HepG2 (cell line): ENCODE results near the gene COX15. TPM values are rescaled to one million over a fixed set of nuclear protein-coding genes. Genes with fewer than 3 reads are reported as not detected.
A peak's percentile ranks its signal among the peaks of the same experiment; 100 is the strongest.

Source experiments
- ADNP ChIP-seq: sonication (generic); formaldehyde crosslinking; IDR thresholded peaks from 2 replicates; pipeline ENCODE4 v1.4.0; 2020; ENCODE audit warnings: missing genetic modification reagents
- AHR ChIP-seq: IDR thresholded peaks from 2 replicates; pipeline ENCODE4 v1.6.1; 2018; ENCODE audit warnings: missing genetic modification reagents, missing compliant biosample characterization
- CBX1 ChIP-seq: IDR thresholded peaks from one replicate; pipeline ENCODE4 v1.6.1; 2016; ENCODE audit warnings: antibody characterized with exemption, low read depth
- CENPX ChIP-seq: sonication (generic); formaldehyde crosslinking; IDR thresholded peaks from 2 replicates; pipeline ENCODE4 v1.9.0; 2021; ENCODE audit warnings: mild to moderate bottlenecking, missing genetic modification reagents, moderate library complexity
- GFI1 ChIP-seq: sonication (generic); formaldehyde crosslinking; IDR thresholded peaks from 2 replicates; pipeline ENCODE4 v1.5.0; 2020; ENCODE audit warnings: missing genetic modification reagents, mild to moderate bottlenecking, borderline replicate concordance
- RARA ChIP-seq: IDR thresholded peaks from 2 replicates; pipeline ENCODE4 v1.6.1; 2016; ENCODE audit warnings: missing genetic modification reagents, missing compliant biosample characterization
- ZNF232 ChIP-seq: sonication (generic); formaldehyde crosslinking; IDR thresholded peaks from 2 replicates; pipeline ENCODE4 v1.4.0; 2020; ENCODE audit warnings: missing genetic modification reagents, borderline replicate concordance
- ZNF30 ChIP-seq: sonication (generic); formaldehyde crosslinking; IDR thresholded peaks from 2 replicates; pipeline ENCODE4 v1.5.0; 2020; ENCODE audit warnings: mild to moderate bottlenecking, missing genetic modification reagents
- ZNF510 ChIP-seq: sonication (generic); formaldehyde crosslinking; IDR thresholded peaks from 2 replicates; pipeline ENCODE4 v1.4.0; 2020; ENCODE audit warnings: low read depth, mild to moderate bottlenecking, missing genetic modification reagents
- ZNF569 ChIP-seq: sonication (generic); formaldehyde crosslinking; IDR thresholded peaks from 2 replicates; pipeline ENCODE4 v1.5.0; 2020; ENCODE audit warnings: mild to moderate bottlenecking, missing genetic modification reagents, moderate library complexity, borderline replicate concordance
- ZNF629 ChIP-seq: sonication (generic); formaldehyde crosslinking; conservative IDR thresholded peaks from 2 replicates; pipeline ENCODE4 v1.5.0; 2020; ENCODE audit warnings: missing genetic modification reagents
- ZNF652 ChIP-seq: IDR thresholded peaks from 2 replicates; pipeline ENCODE4 v1.6.1; 2016; ENCODE audit warnings: low read depth, borderline replicate concordance
- polyA plus RNA-seq, 8 experiments: library from polyadenylated mRNA; depleted of rRNA in 3 of 8; stranded (reverse) in 7 of 8; unstranded in 1 of 8; fragments of >200 nt; fragmentation: Illumina TruSeq in 4 of 8; extraction: Trizol in 4 of 8; gene quantifications; 2 replicates each; pipeline versions ENCODE4 v1.2.1 to v1.2.3, GENCODE V29; 2011 to 2016; ENCODE audit warnings: low read depth in 4 of 8, missing spikeins in 1 of 8, mixed read lengths in 1 of 8; ENCODE audit not compliant: insufficient read depth in 1 of 8
- total RNA-seq, 5 experiments: library from RNA; depleted of rRNA; stranded (reverse); fragments of >200 nt; fragmentation: Illumina TruSeq; extraction: Trizol; gene quantifications; 2 replicates each; pipeline ENCODE4 v1.2.3, GENCODE V29; 2016; ENCODE audit warnings: low read depth in 1 of 5
- TF ChIP-seq, protein P1 (sequence below): sonication (generic); formaldehyde crosslinking; IDR thresholded peaks from 2 replicates; pipeline ENCODE4 v1.4.0; 2020; ENCODE audit warnings: missing genetic modification reagents
- TF ChIP-seq, protein P2 (sequence below): sonication (generic); formaldehyde crosslinking; IDR thresholded peaks from 2 replicates; pipeline ENCODE4 v1.4.0; 2020; ENCODE audit warnings: low read depth, missing genetic modification reagents
- TF ChIP-seq, protein P3 (sequence below): sonication (generic); formaldehyde crosslinking; IDR thresholded peaks from 2 replicates; pipeline ENCODE4 v1.5.0; 2020; ENCODE audit warnings: missing genetic modification reagents
- TF ChIP-seq, protein P4 (sequence below): sonication (generic); formaldehyde crosslinking; IDR thresholded peaks from 2 replicates; pipeline ENCODE4 v1.5.1; 2020; ENCODE audit warnings: missing genetic modification reagents, mild to moderate bottlenecking, borderline replicate concordance

Gene COX15
- total and polyA plus RNA-seq, 2 of the 13 experiments (the other 11 are each of a cell fraction or from before 2014, with no cell fraction given): 19.2 to 44.7 TPM

DNA sequence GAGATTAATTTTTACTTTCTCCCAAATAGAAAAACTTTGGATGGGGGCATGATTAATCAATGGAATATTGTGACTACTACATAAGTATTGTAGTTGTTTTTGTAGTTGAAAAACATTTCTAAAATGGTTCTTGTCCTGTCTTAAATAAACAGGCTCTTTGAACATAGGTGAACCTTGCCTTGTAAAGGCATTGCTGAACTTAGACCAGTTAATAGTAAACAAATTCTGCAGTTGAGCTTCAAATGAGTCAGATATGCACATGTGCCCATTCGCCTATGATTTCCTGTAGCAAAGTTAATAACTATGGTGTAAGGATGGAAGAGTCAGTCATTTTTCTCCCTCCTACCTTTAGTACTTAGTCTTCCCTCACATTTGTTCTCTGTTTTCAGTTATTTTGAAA is 22.7 kb upstream of the COX15 start (continued):
- TF ChIP-seq, protein P1, sequence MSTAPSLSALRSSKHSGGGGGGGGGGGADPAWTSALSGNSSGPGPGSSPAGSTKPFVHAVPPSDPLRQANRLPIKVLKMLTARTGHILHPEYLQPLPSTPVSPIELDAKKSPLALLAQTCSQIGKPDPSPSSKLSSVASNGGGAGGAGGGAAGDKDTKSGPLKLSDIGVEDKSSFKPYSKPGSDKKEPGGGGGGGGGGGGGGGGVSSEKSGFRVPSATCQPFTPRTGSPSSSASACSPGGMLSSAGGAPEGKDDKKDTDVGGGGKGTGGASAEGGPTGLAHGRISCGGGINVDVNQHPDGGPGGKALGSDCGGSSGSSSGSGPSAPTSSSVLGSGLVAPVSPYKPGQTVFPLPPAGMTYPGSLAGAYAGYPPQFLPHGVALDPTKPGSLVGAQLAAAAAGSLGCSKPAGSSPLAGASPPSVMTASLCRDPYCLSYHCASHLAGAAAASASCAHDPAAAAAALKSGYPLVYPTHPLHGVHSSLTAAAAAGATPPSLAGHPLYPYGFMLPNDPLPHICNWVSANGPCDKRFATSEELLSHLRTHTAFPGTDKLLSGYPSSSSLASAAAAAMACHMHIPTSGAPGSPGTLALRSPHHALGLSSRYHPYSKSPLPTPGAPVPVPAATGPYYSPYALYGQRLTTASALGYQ: peak; percentile 65; the same call in 1 of the 2 replicates
- no peak for TF ChIP-seq CBX1
- no peak for TF ChIP-seq AHR (CRISPR knock-in tag)
- TF ChIP-seq ZNF569 (CRISPR knock-in tag): no peak
- TF ChIP-seq ZNF232 (CRISPR knock-in tag): 0 out of 2 replicates have a peak, but pooled peaks have one; percentile 33
- peak; percentile 94 for TF ChIP-seq ZNF629
- TF ChIP-seq ADNP: no peak
- no peak for TF ChIP-seq GFI1 (CRISPR knock-in tag)
- TF ChIP-seq, protein P2, sequence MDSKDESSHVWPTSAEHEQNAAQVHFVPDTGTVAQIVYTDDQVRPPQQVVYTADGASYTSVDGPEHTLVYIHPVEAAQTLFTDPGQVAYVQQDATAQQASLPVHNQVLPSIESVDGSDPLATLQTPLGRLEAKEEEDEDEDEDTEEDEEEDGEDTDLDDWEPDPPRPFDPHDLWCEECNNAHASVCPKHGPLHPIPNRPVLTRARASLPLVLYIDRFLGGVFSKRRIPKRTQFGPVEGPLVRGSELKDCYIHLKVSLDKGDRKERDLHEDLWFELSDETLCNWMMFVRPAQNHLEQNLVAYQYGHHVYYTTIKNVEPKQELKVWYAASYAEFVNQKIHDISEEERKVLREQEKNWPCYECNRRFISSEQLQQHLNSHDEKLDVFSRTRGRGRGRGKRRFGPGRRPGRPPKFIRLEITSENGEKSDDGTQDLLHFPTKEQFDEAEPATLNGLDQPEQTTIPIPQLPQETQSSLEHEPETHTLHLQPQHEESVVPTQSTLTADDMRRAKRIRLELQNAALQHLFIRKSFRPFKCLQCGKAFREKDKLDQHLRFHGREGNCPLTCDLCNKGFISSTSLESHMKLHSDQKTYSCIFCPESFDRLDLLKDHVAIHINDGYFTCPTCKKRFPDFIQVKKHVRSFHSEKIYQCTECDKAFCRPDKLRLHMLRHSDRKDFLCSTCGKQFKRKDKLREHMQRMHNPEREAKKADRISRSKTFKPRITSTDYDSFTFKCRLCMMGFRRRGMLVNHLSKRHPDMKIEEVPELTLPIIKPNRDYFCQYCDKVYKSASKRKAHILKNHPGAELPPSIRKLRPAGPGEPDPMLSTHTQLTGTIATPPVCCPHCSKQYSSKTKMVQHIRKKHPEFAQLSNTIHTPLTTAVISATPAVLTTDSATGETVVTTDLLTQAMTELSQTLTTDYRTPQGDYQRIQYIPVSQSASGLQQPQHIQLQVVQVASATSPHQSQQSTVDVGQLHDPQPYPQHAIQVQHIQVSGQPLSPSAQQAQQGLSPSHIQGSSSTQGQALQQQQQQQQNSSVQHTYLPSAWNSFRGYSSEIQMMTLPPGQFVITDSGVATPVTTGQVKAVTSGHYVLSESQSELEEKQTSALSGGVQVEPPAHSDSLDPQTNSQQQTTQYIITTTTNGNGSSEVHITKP (CRISPR knock-in tag): no peak
- TF ChIP-seq ZNF510 (CRISPR knock-in tag): no peak
- TF ChIP-seq, protein P3, sequence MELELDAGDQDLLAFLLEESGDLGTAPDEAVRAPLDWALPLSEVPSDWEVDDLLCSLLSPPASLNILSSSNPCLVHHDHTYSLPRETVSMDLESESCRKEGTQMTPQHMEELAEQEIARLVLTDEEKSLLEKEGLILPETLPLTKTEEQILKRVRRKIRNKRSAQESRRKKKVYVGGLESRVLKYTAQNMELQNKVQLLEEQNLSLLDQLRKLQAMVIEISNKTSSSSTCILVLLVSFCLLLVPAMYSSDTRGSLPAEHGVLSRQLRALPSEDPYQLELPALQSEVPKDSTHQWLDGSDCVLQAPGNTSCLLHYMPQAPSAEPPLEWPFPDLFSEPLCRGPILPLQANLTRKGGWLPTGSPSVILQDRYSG: no peak
- TF ChIP-seq, protein P4, sequence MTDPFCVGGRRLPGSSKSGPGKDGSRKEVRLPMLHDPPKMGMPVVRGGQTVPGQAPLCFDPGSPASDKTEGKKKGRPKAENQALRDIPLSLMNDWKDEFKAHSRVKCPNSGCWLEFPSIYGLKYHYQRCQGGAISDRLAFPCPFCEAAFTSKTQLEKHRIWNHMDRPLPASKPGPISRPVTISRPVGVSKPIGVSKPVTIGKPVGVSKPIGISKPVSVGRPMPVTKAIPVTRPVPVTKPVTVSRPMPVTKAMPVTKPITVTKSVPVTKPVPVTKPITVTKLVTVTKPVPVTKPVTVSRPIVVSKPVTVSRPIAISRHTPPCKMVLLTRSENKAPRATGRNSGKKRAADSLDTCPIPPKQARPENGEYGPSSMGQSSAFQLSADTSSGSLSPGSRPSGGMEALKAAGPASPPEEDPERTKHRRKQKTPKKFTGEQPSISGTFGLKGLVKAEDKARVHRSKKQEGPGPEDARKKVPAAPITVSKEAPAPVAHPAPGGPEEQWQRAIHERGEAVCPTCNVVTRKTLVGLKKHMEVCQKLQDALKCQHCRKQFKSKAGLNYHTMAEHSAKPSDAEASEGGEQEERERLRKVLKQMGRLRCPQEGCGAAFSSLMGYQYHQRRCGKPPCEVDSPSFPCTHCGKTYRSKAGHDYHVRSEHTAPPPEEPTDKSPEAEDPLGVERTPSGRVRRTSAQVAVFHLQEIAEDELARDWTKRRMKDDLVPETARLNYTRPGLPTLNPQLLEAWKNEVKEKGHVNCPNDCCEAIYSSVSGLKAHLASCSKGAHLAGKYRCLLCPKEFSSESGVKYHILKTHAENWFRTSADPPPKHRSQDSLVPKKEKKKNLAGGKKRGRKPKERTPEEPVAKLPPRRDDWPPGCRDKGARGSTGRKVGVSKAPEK (CRISPR knock-in tag): no peak
- no peak for TF ChIP-seq ZNF30 (CRISPR knock-in tag)
- TF ChIP-seq RARA (CRISPR knock-in tag): peak; percentile 55
- no peak for TF ChIP-seq CENPX
- TF ChIP-seq ZNF652 (CRISPR knock-in tag): no peak
